Nephron (organoid): ENCODE measurements around the gene TRIM8.

ENCODE experiments used
- H3K27ac Mint-ChIP-seq, 3 experiments: 2 replicates each; pipeline ENCODE4 v1.8.0; 2020; ENCODE audit warnings: mixed read lengths in 3 of 3, mild to moderate bottlenecking in 2 of 3, moderate library complexity in 1 of 3
- H3K27me3 Mint-ChIP-seq: 2 replicates; pipeline ENCODE4 v1.8.0; 2021; ENCODE audit warnings: low read depth, mild to moderate bottlenecking, moderate library complexity, mixed read lengths
- H3K36me3 Mint-ChIP-seq: 2 replicates; pipeline ENCODE4 v1.8.0; 2020; ENCODE audit warnings: low read depth, mixed read lengths
- H3K4me1 Mint-ChIP-seq: 2 replicates; pipeline ENCODE4 v1.8.0; 2020; ENCODE audit warnings: mixed read lengths
- H3K4me3 Mint-ChIP-seq, 3 experiments: 2 replicates each; pipeline ENCODE4 v1.8.0; 2020; ENCODE audit warnings: mild to moderate bottlenecking in 3 of 3, mixed read lengths in 3 of 3, moderate library complexity in 2 of 3
- H3K9me3 Mint-ChIP-seq: 2 replicates; pipeline ENCODE4 v1.8.0; 2020; ENCODE audit warnings: mixed read lengths
- CTCF ChIP-seq, 3 experiments: fragments of 200-600 bp; sonication (generic); IDR thresholded peaks; one replicate each; pipeline ENCODE4 v1.5.0; 2021; ENCODE audit warnings: antibody characterized with exemption in 3 of 3; ENCODE audit not compliant: unreplicated experiment in 3 of 3

The TRIM8 gene

GRCh38 chr10:102598243-102598642 lies 46.0 kb upstream of the TRIM8 start:
- Mint-ChIP-seq H3K4me3 (no peak overlapping the region), H3K9me3 (no peaks in the 10 kb centered on the region), H3K4me1 (peaks cover 46% of the 10 kb centered on the region), H3K36me3 (peaks cover 35% of the 10 kb centered on the region), H3K27ac (peak overlapping the region; percentile 91 to 96 (median 91)), H3K27me3 (no peaks in the 10 kb centered on the region)
- TF ChIP-seq CTCF (IDR thresholded peaks at IDR 0.05; ENCODE audit: unreplicated experiment in 3 of 3): no peak

- Mint-ChIP-seq H3K4me3 (peak overlapping the region in 1 of 3 experiments; percentile 38), H3K27me3 (no peaks in the 10 kb centered on the region), H3K36me3 (peaks cover 45% of the 10 kb centered on the region), H3K27ac (peak overlapping the region; percentile 91 to 96 (median 91)), H3K9me3 (no peaks in the 10 kb centered on the region), H3K4me1 (peaks cover 57% of the 10 kb centered on the region)
- no peak for TF ChIP-seq CTCF (IDR thresholded peaks at IDR 0.05; ENCODE audit: unreplicated experiment in 3 of 3)
Observed at GRCh38 chr10:102599565-102600327, 44.5 kb upstream of the TRIM8 start.

DNA sequence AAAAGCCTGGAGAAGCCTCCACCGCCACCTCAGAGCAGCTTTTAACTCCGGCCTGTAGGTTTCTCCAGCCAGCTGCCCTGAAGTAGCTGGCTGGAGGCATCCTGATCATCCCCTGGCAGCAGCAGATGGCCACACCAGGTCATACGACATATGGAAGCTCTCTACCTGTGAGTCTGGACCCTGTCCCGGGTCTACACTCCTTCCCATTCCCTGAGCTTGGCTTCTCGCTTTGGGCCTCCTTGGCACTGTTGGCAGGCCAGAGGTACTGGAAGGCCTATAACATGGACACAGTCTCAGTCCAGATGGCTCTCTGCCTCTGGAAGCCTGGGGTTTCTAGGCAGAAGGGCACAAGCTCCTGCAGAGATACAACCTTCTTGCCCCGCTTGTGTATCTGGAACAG lies 43.5 kb upstream of the TRIM8 start:
- Mint-ChIP-seq H3K4me1 (peaks cover 57% of the 10 kb centered on the region), H3K36me3 (peaks cover 41% of the 10 kb centered on the region), H3K27me3 (no peaks in the 10 kb centered on the region), H3K27ac (peak overlapping the region; percentile 91 to 96 (median 91)), H3K4me3 (no peak overlapping the region), H3K9me3 (no peaks in the 10 kb centered on the region)
- TF ChIP-seq CTCF (IDR thresholded peaks at IDR 0.05; ENCODE audit: unreplicated experiment in 3 of 3): no peak

DNA sequence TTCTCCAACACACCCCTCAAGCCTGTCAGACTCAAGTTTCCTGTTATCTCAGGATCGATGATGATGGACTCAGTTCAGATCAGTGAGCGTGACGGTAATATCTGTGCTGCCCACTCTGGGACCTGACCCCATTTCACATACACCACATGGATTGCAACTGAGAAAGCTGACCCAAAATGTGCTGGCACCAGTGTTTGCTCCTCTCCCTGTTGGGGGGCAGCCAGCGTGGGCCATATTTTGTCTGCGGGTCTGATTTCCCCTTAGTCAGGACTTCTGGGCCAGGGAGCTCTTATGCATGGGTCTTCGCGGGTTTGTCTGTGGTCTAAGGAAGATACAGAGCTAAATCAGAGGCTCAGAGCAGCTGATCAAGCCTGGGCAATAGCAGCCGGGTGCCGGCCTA lies 42.6 kb upstream of the TRIM8 start:
- Mint-ChIP-seq H3K36me3 (peaks cover 39% of the 10 kb centered on the region), H3K27me3 (no peaks in the 10 kb centered on the region), H3K27ac (peak overlapping the region; percentile 91 to 96 (median 91)), H3K4me1 (peaks cover 52% of the 10 kb centered on the region), H3K4me3 (no peak overlapping the region), H3K9me3 (no peaks in the 10 kb centered on the region)
- TF ChIP-seq CTCF (IDR thresholded peaks at IDR 0.05; ENCODE audit: unreplicated experiment in 3 of 3): no peak

GRCh38 chr10:102602272-102603045 lies 41.8 kb upstream of the TRIM8 start:
- Mint-ChIP-seq H3K4me3 (no peak overlapping the region), H3K27ac (peak overlapping the region; percentile 49 to 96 (median 91)), H3K4me1 (peaks cover 48% of the 10 kb centered on the region), H3K36me3 (peaks cover 32% of the 10 kb centered on the region), H3K9me3 (no peaks in the 10 kb centered on the region), H3K27me3 (no peaks in the 10 kb centered on the region)
- TF ChIP-seq CTCF (IDR thresholded peaks at IDR 0.05; ENCODE audit: unreplicated experiment in 3 of 3): no peak
